ENCODE results near the gene NPTX1.
A peak's percentile ranks its signal among the peaks of the same experiment; 100 is the strongest.

NPTX1 gene

GRCh38 chr17:80486692-80487091 lies 10.3 kb upstream of the NPTX1 start:
- no peaks in the 10 kb centered on the region for H3K9me3 ChIP-seq (replicated peaks; ENCODE audit: low read length)
- no peaks in the 10 kb centered on the region for H3K4me1 ChIP-seq (ENCODE audit: control insufficient read depth, insufficient read depth, low read length)
- H3K4me3 ChIP-seq (ENCODE audit: low read length) = no peak overlapping the region
- peaks cover 60% of the 10 kb centered on the region for H3K27me3 ChIP-seq (ENCODE audit: control insufficient read depth, insufficient read depth, low read length)
- no peaks in the 10 kb centered on the region for H3K36me3 ChIP-seq (ENCODE audit: insufficient read depth, low read length)
- H3K4me2 ChIP-seq (ENCODE audit: low read length) = no peak overlapping the region
- no peak overlapping the region for H3K9ac ChIP-seq (ENCODE audit: low read depth, low read length)

- Histone ChIP-seq H3K9ac (ENCODE audit: low read depth, low read length) (no peak overlapping the region), H3K27me3 (ENCODE audit: control insufficient read depth, insufficient read depth, low read length) (peaks cover 61% of the 10 kb centered on the region)
Observed at GRCh38 chr17:80485846-80486245, 9.4 kb upstream of the NPTX1 start.

GRCh38 chr17:80482555-80483308 lies 6.3 kb upstream of the NPTX1 start:
- H3K4me2 ChIP-seq (ENCODE audit: low read length) = no peak overlapping the region
- H3K4me1 ChIP-seq (ENCODE audit: control insufficient read depth, insufficient read depth, low read length) = peaks cover 10% of the 10 kb centered on the region
- peaks cover 78% of the 10 kb centered on the region for H3K27me3 ChIP-seq (ENCODE audit: control insufficient read depth, insufficient read depth, low read length)
- H3K4me3 ChIP-seq (ENCODE audit: low read length) = no peak overlapping the region
- no peaks in the 10 kb centered on the region for H3K9me3 ChIP-seq (replicated peaks; ENCODE audit: low read length)
- no peaks in the 10 kb centered on the region for H3K36me3 ChIP-seq (ENCODE audit: insufficient read depth, low read length)
- no peak overlapping the region for H3K9ac ChIP-seq (ENCODE audit: low read depth, low read length)

More at GRCh38 chr17:80485846-80486245, 9.4 kb upstream of the NPTX1 start:
- Histone ChIP-seq H3K9me3 (replicated peaks; ENCODE audit: low read length) (no peaks in the 10 kb centered on the region), H3K4me1 (ENCODE audit: control insufficient read depth, insufficient read depth, low read length) (no peaks in the 10 kb centered on the region), H3K4me3 (ENCODE audit: low read length) (no peak overlapping the region), H3K36me3 (ENCODE audit: insufficient read depth, low read length) (no peaks in the 10 kb centered on the region), H3K4me2 (ENCODE audit: low read length) (no peak overlapping the region)

GRCh38 chr17:80482058-80482318 lies 5.6 kb upstream of the NPTX1 start:
- H3K27me3 ChIP-seq (ENCODE audit: control insufficient read depth, insufficient read depth, low read length) = peaks cover 78% of the 10 kb centered on the region
- H3K4me2 ChIP-seq (ENCODE audit: low read length) = no peak overlapping the region
- H3K4me1 ChIP-seq (ENCODE audit: control insufficient read depth, insufficient read depth, low read length) = peaks cover 15% of the 10 kb centered on the region
- no peak overlapping the region for H3K4me3 ChIP-seq (ENCODE audit: low read length)
- H3K36me3 ChIP-seq (ENCODE audit: insufficient read depth, low read length) = no peaks in the 10 kb centered on the region
- H3K9ac ChIP-seq (ENCODE audit: low read depth, low read length) = no peak overlapping the region
- no peaks in the 10 kb centered on the region for H3K9me3 ChIP-seq (replicated peaks; ENCODE audit: low read length)

GRCh38 chr17:80481284-80482057 lies 5.1 kb upstream of the NPTX1 start:
- no peak overlapping the region for H3K4me3 ChIP-seq (ENCODE audit: low read length)
- peaks cover 18% of the 10 kb centered on the region for H3K4me1 ChIP-seq (ENCODE audit: control insufficient read depth, insufficient read depth, low read length)
- peaks cover 77% of the 10 kb centered on the region for H3K27me3 ChIP-seq (ENCODE audit: control insufficient read depth, insufficient read depth, low read length)
- H3K9me3 ChIP-seq (replicated peaks; ENCODE audit: low read length) = no peaks in the 10 kb centered on the region
- no peak overlapping the region for H3K9ac ChIP-seq (ENCODE audit: low read depth, low read length)
- H3K36me3 ChIP-seq (ENCODE audit: insufficient read depth, low read length) = no peaks in the 10 kb centered on the region
- no peak overlapping the region for H3K4me2 ChIP-seq (ENCODE audit: low read length)

GRCh38 chr17:80480248-80480647 lies 3.8 kb upstream of the NPTX1 start:
- Histone ChIP-seq H3K4me3 (ENCODE audit: low read length) (no peak overlapping the region), H3K4me1 (ENCODE audit: control insufficient read depth, insufficient read depth, low read length) (peaks cover 29% of the 10 kb centered on the region), H3K36me3 (ENCODE audit: insufficient read depth, low read length) (no peaks in the 10 kb centered on the region), H3K27me3 (ENCODE audit: control insufficient read depth, insufficient read depth, low read length) (peaks cover 76% of the 10 kb centered on the region), H3K9ac (ENCODE audit: low read depth, low read length) (no peak overlapping the region), H3K4me2 (ENCODE audit: low read length) (no peak overlapping the region), H3K9me3 (replicated peaks; ENCODE audit: low read length) (no peaks in the 10 kb centered on the region)

- Histone ChIP-seq H3K9ac (ENCODE audit: low read depth, low read length) (no peak overlapping the region), H3K4me3 (ENCODE audit: low read length) (no peak overlapping the region), H3K27me3 (ENCODE audit: control insufficient read depth, insufficient read depth, low read length) (peaks cover 85% of the 10 kb centered on the region), H3K9me3 (replicated peaks; ENCODE audit: low read length) (no peaks in the 10 kb centered on the region), H3K4me1 (ENCODE audit: control insufficient read depth, insufficient read depth, low read length) (peaks cover 35% of the 10 kb centered on the region), H3K4me2 (ENCODE audit: low read length) (no peak overlapping the region), H3K36me3 (ENCODE audit: insufficient read depth, low read length) (no peaks in the 10 kb centered on the region)
Observed at GRCh38 chr17:80479246-80479566, 2.8 kb upstream of the NPTX1 start.

GRCh38 chr17:80478487-80479245 lies 2.3 kb upstream of the NPTX1 start:
- Histone ChIP-seq H3K9ac (ENCODE audit: low read depth, low read length) (no peak overlapping the region), H3K27me3 (ENCODE audit: control insufficient read depth, insufficient read depth, low read length) (peaks cover 91% of the 10 kb centered on the region), H3K4me3 (ENCODE audit: low read length) (peak overlapping the region; percentile 59), H3K4me1 (ENCODE audit: control insufficient read depth, insufficient read depth, low read length) (peaks cover 35% of the 10 kb centered on the region), H3K9me3 (replicated peaks; ENCODE audit: low read length) (no peaks in the 10 kb centered on the region), H3K4me2 (ENCODE audit: low read length) (peak overlapping the region; percentile 85), H3K36me3 (ENCODE audit: insufficient read depth, low read length) (no peaks in the 10 kb centered on the region)

GRCh38 chr17:80477647-80478478 lies 1.5 kb upstream of the NPTX1 start:
- Histone ChIP-seq H3K4me3 (ENCODE audit: low read length) (peak overlapping the region; percentile 59), H3K4me2 (ENCODE audit: low read length) (peak overlapping the region; percentile 85), H3K36me3 (ENCODE audit: insufficient read depth, low read length) (no peaks in the 10 kb centered on the region), H3K9me3 (replicated peaks; ENCODE audit: low read length) (no peaks in the 10 kb centered on the region), H3K27me3 (ENCODE audit: control insufficient read depth, insufficient read depth, low read length) (peaks cover 91% of the 10 kb centered on the region), H3K4me1 (ENCODE audit: control insufficient read depth, insufficient read depth, low read length) (peaks cover 35% of the 10 kb centered on the region), H3K9ac (ENCODE audit: low read depth, low read length) (no peak overlapping the region)

GRCh38 chr17:80476877-80477646 lies 655 bp upstream of the NPTX1 start:
- no peaks in the 10 kb centered on the region for H3K9me3 ChIP-seq (replicated peaks; ENCODE audit: low read length)

More at GRCh38 chr17:80476877-80477646, 655 bp upstream of the NPTX1 start:
- H3K9ac ChIP-seq (ENCODE audit: low read depth, low read length) = no peak overlapping the region
- H3K4me1 ChIP-seq (ENCODE audit: control insufficient read depth, insufficient read depth, low read length) = peaks cover 35% of the 10 kb centered on the region
- no peak overlapping the region for H3K4me3 ChIP-seq (ENCODE audit: low read length)
- peaks cover 91% of the 10 kb centered on the region for H3K27me3 ChIP-seq (ENCODE audit: control insufficient read depth, insufficient read depth, low read length)
- no peaks in the 10 kb centered on the region for H3K36me3 ChIP-seq (ENCODE audit: insufficient read depth, low read length)
- H3K4me2 ChIP-seq (ENCODE audit: low read length) = peak overlapping the region; percentile 85
